Measurements from ENCODE around the gene HDAC4.

DNA sequence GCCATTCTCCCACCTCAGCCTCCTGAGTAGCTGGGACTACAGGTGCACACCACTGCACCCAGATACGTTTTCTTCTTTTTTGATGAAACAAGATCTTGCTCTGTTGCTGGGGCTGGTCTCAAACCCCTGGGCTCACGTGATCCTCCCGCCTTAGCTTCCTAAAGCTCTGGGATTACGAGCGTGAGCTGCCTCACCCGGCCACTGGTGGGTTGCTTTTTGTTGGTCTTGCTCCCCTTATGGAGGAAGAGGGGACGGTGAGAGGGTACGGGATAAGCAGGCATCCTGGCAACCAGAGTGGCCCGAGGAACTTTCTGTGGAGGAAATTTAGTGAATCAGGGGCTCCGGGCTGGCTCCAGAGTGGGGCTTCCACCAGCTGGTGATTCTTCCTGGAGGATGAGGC lies 222.3 kb downstream of the HDAC4 start:
- TF ChIP-seq, protein P1, sequence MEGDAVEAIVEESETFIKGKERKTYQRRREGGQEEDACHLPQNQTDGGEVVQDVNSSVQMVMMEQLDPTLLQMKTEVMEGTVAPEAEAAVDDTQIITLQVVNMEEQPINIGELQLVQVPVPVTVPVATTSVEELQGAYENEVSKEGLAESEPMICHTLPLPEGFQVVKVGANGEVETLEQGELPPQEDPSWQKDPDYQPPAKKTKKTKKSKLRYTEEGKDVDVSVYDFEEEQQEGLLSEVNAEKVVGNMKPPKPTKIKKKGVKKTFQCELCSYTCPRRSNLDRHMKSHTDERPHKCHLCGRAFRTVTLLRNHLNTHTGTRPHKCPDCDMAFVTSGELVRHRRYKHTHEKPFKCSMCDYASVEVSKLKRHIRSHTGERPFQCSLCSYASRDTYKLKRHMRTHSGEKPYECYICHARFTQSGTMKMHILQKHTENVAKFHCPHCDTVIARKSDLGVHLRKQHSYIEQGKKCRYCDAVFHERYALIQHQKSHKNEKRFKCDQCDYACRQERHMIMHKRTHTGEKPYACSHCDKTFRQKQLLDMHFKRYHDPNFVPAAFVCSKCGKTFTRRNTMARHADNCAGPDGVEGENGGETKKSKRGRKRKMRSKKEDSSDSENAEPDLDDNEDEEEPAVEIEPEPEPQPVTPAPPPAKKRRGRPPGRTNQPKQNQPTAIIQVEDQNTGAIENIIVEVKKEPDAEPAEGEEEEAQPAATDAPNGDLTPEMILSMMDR (IDR thresholded peaks at IDR 0.05; ENCODE audit: low read length) = no peak
- no peak for TF ChIP-seq EZH2 (IDR thresholded peaks at IDR 0.05; ENCODE audit: borderline replicate concordance, low read length)
